ENCODE measurements around the gene CLUH.

The CLUH gene

GRCh38 chr17:2697611-2698162 is 13.9 kb downstream of the CLUH start:
- H3K4me3 ChIP-seq (replicated peaks; ENCODE audit: low read depth, low read length) = no peak overlapping the region
- DNase-seq (ENCODE audit: low read depth) = no peak
- TF ChIP-seq CTCF (IDR thresholded peaks at IDR 0.05; ENCODE audit: low read length, missing control alignments) = no peak

- no peak for TF ChIP-seq CTCF (IDR thresholded peaks at IDR 0.05; ENCODE audit: low read length, missing control alignments)
- no peak for DNase-seq (ENCODE audit: low read depth)
- no peak overlapping the region for H3K4me3 ChIP-seq (replicated peaks; ENCODE audit: low read depth, low read length)
These were observed 15.4 kb downstream of the CLUH start for GRCh38 chr17:2695961-2696760.

DNA sequence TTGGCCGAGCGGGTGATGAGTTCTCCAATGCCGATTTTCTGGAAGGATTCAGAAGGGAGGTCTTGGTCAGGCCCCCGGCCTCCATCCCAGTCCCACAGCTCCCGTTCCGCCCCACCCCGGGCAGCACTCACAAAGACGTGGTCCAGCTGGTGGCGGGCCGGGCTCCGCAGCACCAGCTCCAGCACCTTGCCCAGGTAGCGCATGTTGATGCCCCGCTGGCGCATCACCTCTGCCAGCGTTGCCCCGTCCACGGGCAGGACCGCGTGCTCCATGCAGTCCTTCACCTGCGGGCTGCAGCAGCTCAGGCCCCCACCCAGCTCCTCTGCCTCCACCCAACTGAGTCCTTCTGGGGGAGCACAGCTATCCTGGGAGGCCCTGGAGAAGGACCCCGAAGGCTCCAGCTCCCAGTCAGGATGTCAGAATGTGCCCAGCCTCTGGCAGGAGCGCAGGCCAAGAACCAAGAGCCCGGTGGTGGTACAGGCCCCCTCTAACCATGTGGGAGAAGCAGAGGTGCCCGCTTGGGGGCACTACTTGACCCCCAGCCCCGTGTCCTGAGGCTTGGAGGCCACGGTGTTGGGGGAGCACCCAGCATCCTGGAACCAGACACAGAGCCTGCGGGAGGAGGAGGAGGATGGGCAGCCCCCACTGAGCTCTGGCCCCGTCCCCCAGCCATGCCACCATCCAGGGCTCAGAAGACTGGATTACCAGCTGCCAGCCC is 16.2 kb downstream of the CLUH start:
- no peak overlapping the region for H3K4me3 ChIP-seq (replicated peaks; ENCODE audit: low read depth, low read length)
- no peak for TF ChIP-seq CTCF (IDR thresholded peaks at IDR 0.05; ENCODE audit: low read length, missing control alignments)
- DNase-seq (ENCODE audit: low read depth) = no peak

DNA sequence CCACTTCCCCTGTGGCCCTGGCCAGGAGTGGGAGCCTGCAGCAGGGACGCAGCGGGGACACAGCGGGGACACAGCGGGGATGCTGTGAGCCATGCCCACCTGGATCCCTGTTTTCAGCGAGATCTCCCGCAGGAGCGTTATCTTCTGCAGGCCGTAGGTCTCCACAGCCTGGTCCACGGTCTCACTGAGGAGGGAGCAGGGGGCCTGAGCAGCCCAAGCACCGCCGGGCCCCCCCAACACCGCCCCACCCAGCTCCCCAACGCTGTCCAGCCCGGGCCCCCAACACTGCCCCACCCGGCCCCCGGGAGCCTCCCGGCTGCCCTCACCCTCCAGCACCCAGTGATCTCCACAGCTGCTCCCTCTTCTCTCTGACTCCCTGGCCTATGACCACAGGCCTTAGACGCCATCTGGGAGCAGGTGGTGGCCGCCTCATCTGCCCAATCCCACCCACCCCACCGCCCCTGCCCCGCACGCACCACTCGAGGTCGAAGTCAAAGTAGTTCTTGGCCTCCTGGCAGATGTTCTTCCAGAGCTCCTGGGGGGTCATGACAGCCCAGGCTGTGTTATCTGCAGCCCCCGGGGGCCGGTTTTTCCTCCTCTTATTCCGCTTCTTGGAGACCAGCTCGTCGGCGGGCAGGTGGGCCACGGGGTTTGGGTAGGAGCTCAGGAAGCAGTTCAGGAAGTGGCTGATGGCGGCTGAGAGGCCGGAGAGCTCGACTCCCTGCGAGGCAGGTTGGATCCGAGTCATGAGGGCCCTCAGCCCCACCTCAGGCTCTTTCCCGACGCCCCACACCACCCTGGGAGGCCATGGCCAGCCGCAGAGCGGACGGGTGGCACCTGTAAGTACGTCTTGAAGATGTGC is 17.0 kb downstream of the CLUH start:
- TF ChIP-seq CTCF (IDR thresholded peaks at IDR 0.05; ENCODE audit: low read length, missing control alignments) = no peak
- no peak for DNase-seq (ENCODE audit: low read depth)

GRCh38 chr17:2693561-2694380 is 17.8 kb downstream of the CLUH start:
- no peak overlapping the region for H3K4me3 ChIP-seq (replicated peaks; ENCODE audit: low read depth, low read length)
- no peak for TF ChIP-seq CTCF (IDR thresholded peaks at IDR 0.05; ENCODE audit: low read length, missing control alignments)
- no peak for DNase-seq (ENCODE audit: low read depth)

More for the DNA sequence above, 17.0 kb downstream of the CLUH start:
- H3K4me3 ChIP-seq (replicated peaks; ENCODE audit: low read depth, low read length) = no peak overlapping the region

DNA sequence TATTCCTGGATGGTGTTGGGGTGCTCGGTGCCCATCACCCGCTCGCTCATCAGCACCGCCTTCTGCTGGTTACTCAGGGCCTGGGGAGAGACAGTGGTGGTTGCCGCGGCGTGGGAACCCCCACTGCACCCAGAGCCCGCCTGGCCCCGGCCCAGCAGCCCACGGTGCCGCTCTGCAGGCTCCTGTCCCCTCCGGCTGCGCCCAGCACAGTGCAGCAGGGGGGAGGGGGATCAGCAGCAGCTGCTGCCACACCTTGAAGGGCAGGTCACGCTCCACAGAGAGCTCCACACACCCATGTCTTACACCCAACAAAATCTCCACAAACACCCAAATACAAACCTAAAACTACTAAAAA is 18.8 kb downstream of the CLUH start:
- no peak for TF ChIP-seq CTCF (IDR thresholded peaks at IDR 0.05; ENCODE audit: low read length, missing control alignments)
- no peak overlapping the region for H3K4me3 ChIP-seq (replicated peaks; ENCODE audit: low read depth, low read length)
- no peak for DNase-seq (ENCODE audit: low read depth)

All from fibroblast of pulmonary artery (primary cell).